Measurements from ENCODE around the gene KCNK10. TPM values are rescaled to one million over a fixed set of nuclear protein-coding genes. Genes with fewer than 3 reads are reported as not detected.
"Not testable (repeated sequence)": the region's sequence is repeated elsewhere in the genome, so short reads cannot be mapped to it uniquely, and the experiment has no call there.

The KCNK10 gene
- total RNA-seq, 1 donor from 2014 or later, result not detected

GRCh38 chr14:88270776-88271175 lies 52.3 kb downstream of the KCNK10 start:
- H3K9me3 ChIP-seq, result no peaks in the 10 kb centered on the region
- no peak overlapping the region for H3K4me3 ChIP-seq
- H3K36me3 ChIP-seq, result no peaks in the 10 kb centered on the region
- no peaks in the 10 kb centered on the region for H3K27me3 ChIP-seq
- TF ChIP-seq CTCF (IDR thresholded peaks at IDR 0.05), result no peak
- no peak overlapping the region for H3K27ac ChIP-seq
- DNase-seq (ENCODE audit: low spot score in 2 of 2), result no peak
- H3K4me1 ChIP-seq, result no peaks in the 10 kb centered on the region
- intact Hi-C loops (cut with DNase I), result no loop called here

- DNase-seq (ENCODE audit: low spot score in 2 of 2), result no peak
- Histone ChIP-seq H3K36me3 (no peaks in the 10 kb centered on the region), H3K4me3 (no peak overlapping the region), H3K27me3 (no peaks in the 10 kb centered on the region), H3K4me1 (no peaks in the 10 kb centered on the region), H3K27ac (no peak overlapping the region), H3K9me3 (no peaks in the 10 kb centered on the region)
- intact Hi-C loops (cut with DNase I), result no loop called here
- no peak for TF ChIP-seq CTCF (IDR thresholded peaks at IDR 0.05)
Observed at GRCh38 chr14:88269806-88270420, 53.2 kb downstream of the KCNK10 start.

GRCh38 chr14:88266474-88266873 lies 56.6 kb downstream of the KCNK10 start:
- no peak for TF ChIP-seq CTCF (IDR thresholded peaks at IDR 0.05)
- no peaks in the 10 kb centered on the region for H3K27me3 ChIP-seq
- no peak overlapping the region for H3K27ac ChIP-seq
- intact Hi-C loops (cut with DNase I), result no loop called here
- H3K4me1 ChIP-seq, result no peaks in the 10 kb centered on the region
- H3K9me3 ChIP-seq, result no peaks in the 10 kb centered on the region
- H3K4me3 ChIP-seq, result no peak overlapping the region
- no peak for DNase-seq (ENCODE audit: low spot score in 2 of 2)
- no peaks in the 10 kb centered on the region for H3K36me3 ChIP-seq

GRCh38 chr14:88264116-88264515 lies 59.0 kb downstream of the KCNK10 start:
- no peaks in the 10 kb centered on the region for H3K4me1 ChIP-seq
- no peaks in the 10 kb centered on the region for H3K36me3 ChIP-seq
- intact Hi-C loops (cut with DNase I), result no loop called here
- no peak for DNase-seq (ENCODE audit: low spot score in 2 of 2)
- no peak for TF ChIP-seq CTCF (IDR thresholded peaks at IDR 0.05)
- H3K9me3 ChIP-seq, result no peaks in the 10 kb centered on the region
- H3K4me3 ChIP-seq, result no peak overlapping the region
- no peaks in the 10 kb centered on the region for H3K27me3 ChIP-seq
- H3K27ac ChIP-seq, result no peak overlapping the region

GRCh38 chr14:88261302-88261701 lies 61.8 kb downstream of the KCNK10 start:
- H3K27ac ChIP-seq; H3K27me3 ChIP-seq; H3K4me1 ChIP-seq; intact Hi-C loops (cut with DNase I); DNase-seq (ENCODE audit: low spot score in 2 of 2); H3K4me3 ChIP-seq; H3K9me3 ChIP-seq; H3K36me3 ChIP-seq: not testable (repeated sequence)

- no peak overlapping the region for H3K27ac ChIP-seq
- TF ChIP-seq CTCF (IDR thresholded peaks at IDR 0.05), result no peak
- no peaks in the 10 kb centered on the region for H3K27me3 ChIP-seq
- no peaks in the 10 kb centered on the region for H3K4me1 ChIP-seq
- H3K9me3 ChIP-seq, result no peaks in the 10 kb centered on the region
- DNase-seq (ENCODE audit: low spot score in 2 of 2), result no peak
- intact Hi-C loops (cut with DNase I), result no loop called here
- H3K4me3 ChIP-seq, result no peak overlapping the region
- H3K36me3 ChIP-seq, result no peaks in the 10 kb centered on the region
Observed at GRCh38 chr14:88258021-88258420, 65.0 kb downstream of the KCNK10 start.

Data from ascending aorta (tissue), 2 donors.